ENCODE measurements around the gene SLC38A1. TPM values are rescaled to one million over a fixed set of nuclear protein-coding genes. Genes with fewer than 3 reads are reported as not detected.
"Not testable (repeated sequence)": the region's sequence is repeated elsewhere in the genome, so short reads cannot be mapped to it uniquely, and the experiment has no call there.

The SLC38A1 gene
- total RNA-seq (2014; rRNA removed; shearing (Covaris generic); ENCODE audit: low replicate concordance), result 54.3 and 61.2 TPM in 2 replicates

DNA sequence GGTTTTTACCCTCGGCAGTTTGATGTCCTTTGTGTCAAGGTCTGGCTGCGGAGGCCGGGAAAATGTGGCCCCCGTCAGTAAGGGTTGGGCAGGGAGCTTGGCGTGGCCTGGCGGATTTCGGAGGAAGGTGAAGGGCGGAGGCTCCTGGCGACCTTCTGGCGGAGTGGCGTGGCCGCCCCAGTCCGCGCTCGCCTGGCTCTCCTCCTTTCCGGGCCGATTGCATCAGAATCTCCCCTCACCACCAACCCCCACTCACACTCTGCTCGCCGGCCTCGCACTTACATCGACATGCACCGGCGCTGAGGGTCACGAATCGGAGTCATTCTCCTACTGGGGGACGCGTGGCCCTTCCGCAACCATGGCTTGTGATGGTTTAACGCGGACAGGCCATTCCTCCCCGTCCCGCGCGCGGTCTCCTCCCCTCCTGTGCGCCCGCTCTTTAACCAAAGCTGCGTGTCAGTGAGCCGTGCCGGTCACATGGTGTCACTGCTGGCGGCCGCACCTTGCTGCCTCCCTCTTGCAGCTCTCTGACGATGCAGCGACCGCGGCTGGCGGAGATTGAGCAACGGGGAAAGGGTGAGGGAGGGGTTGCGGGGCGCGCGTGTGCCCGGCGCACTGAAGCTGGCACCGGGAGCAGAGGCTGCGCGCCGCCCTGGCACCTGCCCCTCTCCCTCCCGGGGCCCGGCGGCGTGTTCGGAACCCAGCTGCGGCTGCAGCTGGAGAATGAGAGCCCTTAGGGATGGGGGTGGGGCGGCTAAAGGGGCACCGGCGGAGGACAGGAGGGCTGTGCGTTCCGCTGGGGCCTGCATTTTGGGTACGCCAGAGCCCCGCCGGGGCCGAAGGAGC, at the start of gene SLC38A1:
Gene SLC38A1 (minus strand): TSS at position 461 of the 846 bp plus-strand sequence. CDS start 29,243 bp downstream, outside the sequence.
- peaks cover 11% of the 10 kb centered on the region for H3K36me3 ChIP-seq
- peak within 1 kb of the TSS; percentile 73 for H3K4me3 ChIP-seq
- peak; percentile 93 for DNase-seq
- H3K9me3 ChIP-seq, result no peaks in the 10 kb centered on the region
- H3K27me3 ChIP-seq, result no peaks in the 10 kb centered on the region

DNA sequence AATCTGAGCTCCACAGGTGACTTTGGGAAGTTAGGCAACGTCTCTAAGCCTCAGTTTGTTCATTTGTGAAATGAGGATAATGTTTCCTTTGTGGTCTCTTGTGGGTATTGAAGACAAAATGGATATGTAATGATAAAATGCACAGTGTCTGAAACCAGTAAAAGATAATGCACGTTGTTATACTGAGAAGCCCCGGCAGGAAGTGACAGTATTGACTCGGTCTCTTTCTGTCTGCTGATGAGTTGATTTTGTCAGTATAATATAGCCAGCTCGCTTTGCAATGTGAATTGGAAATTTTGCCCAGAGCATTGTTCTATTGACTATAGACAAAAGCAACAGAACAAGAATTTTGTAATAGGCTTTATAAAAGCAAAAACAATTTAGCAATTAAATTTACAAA, 49.2 kb upstream of the SLC38A1 start:
- no peaks in the 10 kb centered on the region for H3K36me3 ChIP-seq
- DNase-seq, result no peak
- no peaks in the 10 kb centered on the region for H3K27me3 ChIP-seq
- no peak overlapping the region for H3K4me3 ChIP-seq
- H3K9me3 ChIP-seq, result peaks cover 18% of the 10 kb centered on the region

DNA sequence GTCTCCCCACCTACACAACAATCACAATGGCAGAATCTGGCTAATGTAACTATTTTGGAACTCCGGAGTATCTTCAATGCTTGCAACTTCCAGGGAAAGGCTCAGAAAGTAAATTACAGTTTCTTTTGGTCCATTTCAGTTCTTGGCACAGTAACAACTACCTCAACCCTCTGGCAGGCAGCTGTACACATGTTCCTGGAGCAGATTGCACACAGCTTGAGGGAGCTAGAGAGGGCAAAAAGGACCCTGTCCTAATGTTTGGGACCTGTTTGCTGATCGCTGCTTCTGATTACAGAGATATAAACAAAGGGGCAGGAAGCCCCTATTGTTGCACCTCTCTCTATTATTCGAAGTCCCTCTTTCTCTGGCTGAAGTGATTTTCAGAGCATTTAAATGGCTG, 35.2 kb upstream of the SLC38A1 start:
- peaks cover 6% of the 10 kb centered on the region; the same call in 1 of the 2 replicates for H3K9me3 ChIP-seq
- no peak for DNase-seq
- H3K27me3 ChIP-seq, result no peaks in the 10 kb centered on the region
- no peaks in the 10 kb centered on the region for H3K36me3 ChIP-seq
- H3K4me3 ChIP-seq, result no peak overlapping the region

DNA sequence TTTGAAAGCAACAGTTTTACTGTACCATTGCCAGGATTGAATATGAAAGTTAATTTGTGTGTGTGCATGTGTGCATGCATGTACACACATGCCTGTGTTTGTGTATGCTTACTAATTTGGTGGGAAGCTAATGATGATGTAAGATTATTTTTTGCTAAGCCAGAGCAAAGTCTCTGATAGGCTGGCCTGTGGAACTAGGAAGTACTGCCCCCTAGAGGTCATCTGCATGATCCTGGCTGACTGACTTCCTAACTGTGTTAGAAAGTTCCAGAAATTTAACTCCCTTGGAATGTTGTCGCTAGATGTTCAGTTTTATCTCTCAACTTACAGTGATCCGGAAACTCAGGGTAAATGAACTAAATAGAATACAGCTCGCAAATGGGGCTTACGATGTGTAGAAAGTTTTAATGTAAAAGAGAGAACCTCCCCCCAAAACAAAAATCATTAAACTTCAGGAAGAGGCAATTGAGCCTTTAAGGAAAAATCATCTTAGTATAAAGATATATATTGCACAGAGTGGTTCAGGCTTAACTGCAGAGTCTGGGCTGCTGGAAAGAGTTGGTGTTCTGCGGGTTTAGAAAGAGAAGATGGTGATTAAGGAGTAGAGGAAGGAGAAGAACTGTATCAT, 34.3 kb upstream of the SLC38A1 start:
- no peak for DNase-seq
- Histone ChIP-seq H3K27me3 (no peaks in the 10 kb centered on the region), H3K4me3 (no peak overlapping the region), H3K36me3 (no peaks in the 10 kb centered on the region), H3K9me3 (peaks cover 6% of the 10 kb centered on the region; the same call in 1 of the 2 replicates)

DNA sequence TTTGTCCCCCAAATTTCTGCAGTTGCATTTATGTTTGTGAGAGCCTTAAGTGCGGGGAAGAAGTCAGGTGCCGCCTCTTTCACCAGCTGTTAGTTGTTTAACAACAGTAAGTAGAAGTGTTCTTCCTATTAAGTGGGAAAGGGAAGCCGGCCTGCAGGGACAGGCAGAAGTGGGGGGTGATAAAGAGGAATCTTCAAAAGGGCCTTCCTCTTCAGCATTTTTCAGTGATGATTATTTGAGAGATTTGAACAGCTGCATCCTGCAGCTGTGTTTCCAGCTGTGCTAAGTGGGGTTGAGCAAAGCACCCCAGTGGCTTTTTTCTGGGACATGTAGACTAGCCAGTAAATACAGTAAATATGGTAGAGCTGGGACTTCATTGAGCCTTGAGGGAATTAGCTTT, 32.1 kb upstream of the SLC38A1 start:
- Histone ChIP-seq H3K27me3 (no peaks in the 10 kb centered on the region), H3K4me3 (no peak overlapping the region), H3K36me3 (no peaks in the 10 kb centered on the region), H3K9me3 (0 out of 2 replicates have a peak, but pooled peaks cover under 1% of the 10 kb centered on the region)
- no peak for DNase-seq

DNA sequence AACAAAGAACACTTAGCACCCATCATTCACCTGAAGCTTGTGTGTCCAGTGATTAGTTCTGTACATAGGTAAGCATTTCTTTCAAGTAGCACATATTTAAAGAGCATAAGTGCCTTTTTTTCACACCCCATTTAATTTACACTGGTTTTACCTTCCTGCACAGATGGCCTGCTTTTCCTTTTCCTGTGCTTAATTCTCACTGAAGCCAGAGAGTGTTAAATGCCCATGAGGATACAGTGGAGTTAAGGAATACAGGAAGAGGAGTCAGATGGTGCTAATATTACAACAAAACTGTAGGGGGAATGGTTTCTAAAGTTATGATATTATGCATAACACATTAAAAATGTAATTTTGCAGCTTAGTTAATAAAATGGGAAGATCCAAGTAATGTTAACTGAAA, 31.0 kb upstream of the SLC38A1 start:
- no peaks in the 10 kb centered on the region for H3K27me3 ChIP-seq
- no peaks in the 10 kb centered on the region for H3K36me3 ChIP-seq
- no peak overlapping the region for H3K4me3 ChIP-seq
- H3K9me3 ChIP-seq, result no peaks in the 10 kb centered on the region
- DNase-seq, result no peak

DNA sequence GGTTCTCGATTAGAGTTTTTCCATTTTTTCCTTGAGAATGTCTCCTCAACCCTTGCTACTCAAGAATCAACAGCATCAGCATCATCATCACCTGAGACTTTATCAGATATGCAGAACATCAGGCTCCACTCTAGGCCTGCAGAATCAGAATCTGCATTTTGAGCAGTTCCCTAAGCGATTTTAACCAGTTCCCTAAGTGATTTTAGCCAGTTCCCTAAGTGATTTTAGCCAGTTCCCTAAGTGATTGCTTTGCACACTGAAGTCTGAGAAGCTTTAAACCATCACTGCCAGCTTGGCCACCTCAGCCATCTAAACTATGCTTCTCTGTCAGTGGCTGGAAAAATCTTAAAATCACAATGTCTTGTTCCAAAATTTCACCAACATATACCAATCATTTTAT, 29.4 kb upstream of the SLC38A1 start:
- H3K4me3 ChIP-seq, result no peak overlapping the region
- DNase-seq, result no peak
- no peaks in the 10 kb centered on the region for H3K36me3 ChIP-seq
- H3K27me3 ChIP-seq, result no peaks in the 10 kb centered on the region
- H3K9me3 ChIP-seq, result no peaks in the 10 kb centered on the region

DNA sequence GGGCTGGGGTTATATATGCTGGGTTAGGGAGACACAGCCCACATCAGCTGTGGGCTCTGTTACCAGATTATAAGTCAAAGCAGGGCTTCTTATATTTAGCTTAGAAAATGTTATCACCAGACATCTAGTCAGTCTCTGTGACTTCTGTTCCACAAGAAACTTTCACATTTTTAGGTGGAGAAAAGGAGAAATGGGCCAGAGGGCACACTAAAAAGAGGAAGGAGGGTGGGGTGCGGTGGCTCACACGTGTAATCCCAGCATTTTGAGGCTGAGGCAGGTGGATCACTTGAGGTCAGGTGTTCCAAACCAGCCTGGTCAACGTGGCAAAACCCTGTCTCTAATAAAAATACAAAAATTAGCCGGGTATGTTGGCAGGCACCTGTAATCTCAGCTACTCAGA, 28.0 kb upstream of the SLC38A1 start:
- H3K4me3 ChIP-seq, result no peak overlapping the region
- H3K27me3 ChIP-seq, result no peaks in the 10 kb centered on the region
- no peak for DNase-seq
- H3K36me3 ChIP-seq, result no peaks in the 10 kb centered on the region
- 0 out of 2 replicates have a peak, but pooled peaks cover 1% of the 10 kb centered on the region for H3K9me3 ChIP-seq

DNA sequence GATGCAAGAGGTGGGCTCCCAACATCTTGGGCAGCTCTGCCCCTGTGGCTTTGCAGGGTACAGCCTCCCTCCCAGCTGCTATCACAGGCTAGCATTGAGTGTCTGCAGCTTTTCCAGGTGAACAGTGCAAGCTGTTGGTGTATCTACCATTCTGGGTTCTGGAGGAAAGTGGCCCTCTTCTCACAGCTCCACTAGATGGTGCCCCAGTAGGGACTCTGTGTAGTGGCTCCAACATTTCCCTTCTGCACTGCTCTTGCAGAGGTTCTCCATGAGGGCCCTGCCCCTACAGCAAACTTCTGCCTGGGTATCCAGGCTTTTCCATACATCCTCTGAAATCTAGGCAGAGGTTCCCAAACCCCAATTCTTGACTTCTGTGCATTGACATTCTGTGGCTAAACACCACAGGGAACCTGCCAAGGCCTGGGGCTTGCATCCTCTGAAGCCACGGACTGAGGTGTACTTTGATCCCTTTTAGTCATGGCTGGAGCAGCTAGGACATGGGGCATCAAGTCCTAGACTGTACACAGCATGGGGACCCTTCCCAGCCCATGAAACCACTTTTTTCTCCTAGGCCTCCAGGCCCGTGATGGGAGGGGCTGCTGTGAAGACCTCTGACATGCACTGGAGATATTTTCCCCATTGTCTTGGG, 24.0 kb upstream of the SLC38A1 start:
- Histone ChIP-seq H3K4me3 (no peak overlapping the region), H3K36me3 (no peaks in the 10 kb centered on the region), H3K27me3 (no peaks in the 10 kb centered on the region), H3K9me3 (0 out of 2 replicates have a peak, but pooled peaks cover 3% of the 10 kb centered on the region)
- no peak for DNase-seq

DNA sequence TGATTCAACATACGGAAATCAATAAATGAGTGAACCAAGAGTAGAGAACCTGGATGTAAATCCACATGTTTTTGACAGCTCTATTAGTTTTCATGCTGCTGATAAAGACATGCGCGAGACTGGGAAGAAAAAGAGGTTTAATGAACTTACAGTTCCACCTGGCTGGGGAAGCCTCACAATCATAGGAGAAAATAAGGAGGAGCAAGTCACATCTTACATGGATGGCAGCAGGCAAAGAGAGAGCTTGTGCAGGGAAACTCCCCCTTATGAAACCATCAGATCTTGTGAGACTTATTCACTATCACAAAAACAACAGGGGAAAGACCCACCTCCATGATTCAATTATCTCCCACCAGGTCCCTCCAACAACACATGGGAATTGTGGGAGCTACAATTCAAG, 23.1 kb upstream of the SLC38A1 start:
- H3K9me3 ChIP-seq, H3K27me3 ChIP-seq, H3K36me3 ChIP-seq, H3K4me3 ChIP-seq, DNase-seq: not testable (repeated sequence)

DNA sequence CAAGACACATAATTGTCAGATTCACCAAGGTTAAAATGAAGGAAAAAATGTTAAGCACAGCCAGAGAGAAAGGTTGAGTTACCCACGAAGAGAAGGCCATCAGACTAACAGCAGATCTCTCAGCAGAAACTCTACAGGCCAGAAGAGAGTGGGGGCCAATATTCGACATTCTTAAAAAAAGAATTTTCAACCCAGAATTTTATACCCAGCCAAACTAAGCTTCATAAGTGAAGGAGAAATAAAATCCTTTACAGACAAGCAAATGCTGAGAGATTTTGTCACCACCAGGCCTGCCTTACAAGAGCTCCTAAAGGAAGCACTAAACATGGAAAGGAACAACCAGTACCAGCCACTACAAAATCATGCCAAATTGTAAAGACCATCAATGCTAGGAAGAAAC, 16.3 kb upstream of the SLC38A1 start:
- not testable (repeated sequence) for H3K4me3 ChIP-seq, DNase-seq, H3K36me3 ChIP-seq, H3K27me3 ChIP-seq
- H3K9me3 ChIP-seq, result peaks cover 19% of the 10 kb centered on the region

DNA sequence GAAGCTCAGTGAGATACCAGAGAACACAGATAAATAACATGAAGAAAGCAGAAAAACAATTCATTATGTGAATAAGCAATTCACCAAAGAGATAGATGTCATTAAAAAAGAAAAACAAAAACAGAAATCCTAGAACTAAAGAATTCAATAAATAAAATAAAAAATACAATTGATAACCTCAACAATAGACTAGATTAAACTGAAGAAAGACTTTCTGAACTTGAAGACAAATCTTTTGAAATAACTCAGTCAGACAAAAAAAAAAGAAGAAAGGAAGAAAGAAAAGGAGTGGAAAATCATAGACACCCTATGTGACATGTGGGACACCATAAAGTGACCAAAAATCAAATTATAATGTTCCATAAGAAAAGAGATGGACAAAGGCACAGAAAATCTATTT, 14.0 kb upstream of the SLC38A1 start:
- no peaks in the 10 kb centered on the region for H3K27me3 ChIP-seq
- H3K4me3 ChIP-seq, result no peak overlapping the region
- peaks cover 19% of the 10 kb centered on the region for H3K9me3 ChIP-seq
- no peak for DNase-seq
- H3K36me3 ChIP-seq, result no peaks in the 10 kb centered on the region

DNA sequence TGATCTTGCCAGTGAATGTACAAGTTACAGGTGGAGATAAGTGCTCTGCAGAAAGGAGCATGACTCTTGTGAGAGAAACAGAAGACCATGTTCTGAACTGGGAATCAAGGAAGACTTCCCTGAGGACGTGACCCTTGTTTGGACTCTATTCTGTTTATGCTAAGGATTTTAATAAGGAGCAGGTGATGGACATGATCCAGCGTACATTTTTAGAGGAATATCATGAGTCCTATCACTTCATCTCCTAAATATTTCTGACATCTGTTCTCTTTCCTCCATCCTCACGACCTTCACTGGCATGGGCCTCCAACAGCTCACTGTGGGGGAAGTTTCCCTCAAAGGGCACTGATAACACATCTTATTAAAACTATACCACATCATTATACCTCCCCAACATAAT, 7.9 kb upstream of the SLC38A1 start:
- no peak for DNase-seq
- no peaks in the 10 kb centered on the region for H3K27me3 ChIP-seq

DNA sequence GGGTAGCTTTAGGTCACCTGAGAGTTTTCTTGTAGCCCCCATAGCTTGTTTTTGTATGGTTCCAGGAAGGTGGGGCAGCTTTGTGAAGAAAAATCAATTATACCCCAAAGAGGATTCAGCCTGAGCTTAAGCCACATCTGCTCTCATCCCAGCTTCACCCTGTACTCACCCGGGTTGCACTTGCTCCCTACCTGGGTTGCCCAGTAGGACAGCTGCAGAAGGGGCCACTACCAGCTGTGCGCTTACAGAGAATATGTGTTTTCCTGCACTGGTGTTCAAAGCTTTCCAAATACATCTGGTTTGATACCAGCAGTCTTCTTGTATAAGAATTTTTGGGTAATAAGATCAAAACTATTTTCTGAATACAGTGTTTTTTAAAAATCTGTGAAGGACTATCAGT, 3.0 kb upstream of the SLC38A1 start:
- DNase-seq, result no peak
- H3K4me3 ChIP-seq, result no peak overlapping the region
- H3K36me3 ChIP-seq, result peaks cover 6% of the 10 kb centered on the region
- no peaks in the 10 kb centered on the region for H3K27me3 ChIP-seq
- H3K9me3 ChIP-seq, result no peaks in the 10 kb centered on the region

More for the DNA sequence above, 7.9 kb upstream of the SLC38A1 start:
- H3K9me3 ChIP-seq, result no peaks in the 10 kb centered on the region
- H3K4me3 ChIP-seq, result no peak overlapping the region
- no peaks in the 10 kb centered on the region for H3K36me3 ChIP-seq

DNA sequence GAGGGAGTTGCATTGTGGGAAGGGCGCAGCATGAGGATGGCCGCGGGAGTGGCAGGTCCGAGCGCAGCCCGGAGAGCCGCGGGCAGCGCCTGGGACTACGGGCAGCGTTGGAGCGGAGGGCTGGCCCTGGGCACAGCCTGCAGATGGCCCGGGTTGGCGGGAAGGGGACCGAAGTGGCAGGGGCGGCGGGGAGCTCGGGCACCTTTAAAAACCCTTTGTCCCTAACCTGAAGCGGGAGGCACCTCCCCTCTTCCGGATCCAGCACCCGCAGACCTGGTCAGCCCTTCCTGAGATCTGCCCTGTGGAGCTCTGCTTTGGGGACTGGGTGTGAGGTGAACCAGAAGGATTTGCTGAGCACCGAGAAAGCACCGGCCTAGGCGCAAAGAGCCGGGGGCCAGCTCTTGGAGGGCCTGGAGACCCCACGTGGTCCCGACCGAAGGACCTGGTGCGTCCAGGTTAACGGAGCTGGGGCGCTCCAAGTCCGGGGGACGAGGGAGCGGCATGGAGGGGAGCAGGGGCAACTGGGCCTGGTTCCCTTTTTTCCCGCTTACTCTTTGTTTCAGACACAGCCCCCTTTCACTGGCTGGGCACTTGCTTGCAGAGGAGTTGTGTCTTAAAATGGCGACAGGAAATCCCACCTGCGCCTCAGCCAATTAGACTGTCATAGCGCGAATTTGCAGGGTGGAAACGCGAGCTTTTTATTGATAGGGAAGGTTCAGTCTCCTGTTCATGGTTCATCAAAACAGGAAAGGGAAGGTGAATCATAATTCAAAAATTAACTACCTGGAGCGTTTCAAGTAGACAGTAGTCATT, 792 bp upstream of the SLC38A1 start:
- H3K36me3 ChIP-seq, result peaks cover 11% of the 10 kb centered on the region
- H3K4me3 ChIP-seq, result peak overlapping the region; percentile 73
- H3K9me3 ChIP-seq, result no peaks in the 10 kb centered on the region
- DNase-seq, result no peak
- H3K27me3 ChIP-seq, result no peaks in the 10 kb centered on the region

DNA sequence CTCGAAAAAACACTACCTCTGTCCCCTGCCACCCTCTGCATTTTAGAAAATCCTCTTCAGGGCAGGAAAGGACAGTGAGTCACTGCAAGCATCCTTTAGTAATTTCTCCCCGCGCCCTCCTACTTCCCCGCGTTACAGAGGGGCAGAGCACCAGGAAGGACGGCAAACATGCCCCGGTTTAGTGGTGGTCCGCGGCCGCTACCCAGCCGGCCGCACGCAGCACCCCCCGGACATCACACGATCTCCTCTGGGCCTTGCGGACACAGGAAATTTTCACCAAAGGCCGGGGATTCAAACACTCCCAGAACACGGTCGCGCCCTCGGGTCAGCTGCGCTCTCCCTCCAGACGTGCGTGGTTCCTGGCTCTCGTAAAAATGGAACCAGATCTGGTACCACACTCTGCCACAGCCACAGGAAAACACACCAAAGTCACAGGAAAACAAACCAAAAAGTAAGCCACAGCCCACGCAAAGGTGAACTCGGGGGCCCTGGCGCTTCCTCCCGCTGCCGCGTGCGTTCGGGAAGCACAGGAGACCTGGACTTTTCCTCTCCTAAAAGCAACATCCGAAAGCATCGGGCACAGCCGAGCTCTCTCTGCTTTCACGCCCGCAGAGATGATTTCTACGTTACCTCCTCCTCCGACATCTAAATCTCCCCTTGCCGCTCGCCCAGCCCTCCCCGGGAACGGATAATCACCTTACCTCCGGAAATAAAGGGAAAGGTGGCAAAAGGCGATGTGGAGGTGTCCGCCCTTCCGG, 839 bp downstream of the SLC38A1 start:
- Histone ChIP-seq H3K9me3 (no peaks in the 10 kb centered on the region), H3K27me3 (no peaks in the 10 kb centered on the region), H3K36me3 (peaks cover 11% of the 10 kb centered on the region), H3K4me3 (peak overlapping the region; percentile 73)
- peak; percentile 30 for DNase-seq
